Measurements from ENCODE around the gene DDX1.

DDX1 gene

GRCh38 chr2:15633043-15633970, 41.6 kb downstream of the DDX1 start:
- H3K9me2 ChIP-seq (replicated peaks; ENCODE audit: low read depth, low read length), result no peaks in the 10 kb centered on the region
- H3F3A ChIP-seq (ENCODE audit: low read depth), result no peaks in the 10 kb centered on the region
- peaks cover 71% of the 10 kb centered on the region for H3K36me3 ChIP-seq (ENCODE audit: insufficient read depth, low read length)
- no peaks in the 10 kb centered on the region for H4K20me1 ChIP-seq (ENCODE audit: insufficient read depth, low read length, poor library complexity, severe bottlenecking)
- no peaks in the 10 kb centered on the region for H3K4me1 ChIP-seq (ENCODE audit: insufficient read depth, low read length, poor library complexity, severe bottlenecking)
- no peak overlapping the region for H3K9ac ChIP-seq (ENCODE audit: low read depth, low read length, poor library complexity, severe bottlenecking)
- no peak overlapping the region for H3K4me2 ChIP-seq (ENCODE audit: low read depth, low read length, poor library complexity, severe bottlenecking)
- no peaks in the 10 kb centered on the region for H3K9me3 ChIP-seq (ENCODE audit: insufficient read depth, low read depth, low read length)
- no peak overlapping the region for H3K4me3 ChIP-seq (ENCODE audit: low read length, poor library complexity, severe bottlenecking)
- H3K27me3 ChIP-seq (ENCODE audit: insufficient read depth, low read length, poor library complexity, severe bottlenecking), result no peaks in the 10 kb centered on the region
- no peaks in the 10 kb centered on the region for H3K79me2 ChIP-seq (ENCODE audit: insufficient read depth, low read length)
- TF ChIP-seq CTCF (conservative IDR thresholded peaks at IDR 0.05; ENCODE audit: low read length) (no peak), EZH2phosphoT487 (IDR thresholded peaks at IDR 0.05; ENCODE audit: borderline replicate concordance) (no peak)
- no peak overlapping the region for H2AFZ ChIP-seq (ENCODE audit: low read length)

GRCh38 chr2:15633971-15634346, 42.3 kb downstream of the DDX1 start:
- TF ChIP-seq CTCF (conservative IDR thresholded peaks at IDR 0.05; ENCODE audit: low read length) (no peak), EZH2phosphoT487 (IDR thresholded peaks at IDR 0.05; ENCODE audit: borderline replicate concordance) (no peak)
- Histone ChIP-seq H3K4me2 (ENCODE audit: low read depth, low read length, poor library complexity, severe bottlenecking) (no peak overlapping the region), H3K4me1 (ENCODE audit: insufficient read depth, low read length, poor library complexity, severe bottlenecking) (no peaks in the 10 kb centered on the region), H3K9ac (ENCODE audit: low read depth, low read length, poor library complexity, severe bottlenecking) (no peak overlapping the region), H3K9me2 (replicated peaks; ENCODE audit: low read depth, low read length) (no peaks in the 10 kb centered on the region), H4K20me1 (ENCODE audit: insufficient read depth, low read length, poor library complexity, severe bottlenecking) (no peaks in the 10 kb centered on the region), H3K4me3 (ENCODE audit: low read length, poor library complexity, severe bottlenecking) (no peak overlapping the region), H3F3A (ENCODE audit: low read depth) (no peaks in the 10 kb centered on the region), H3K36me3 (ENCODE audit: insufficient read depth, low read length) (peaks cover 65% of the 10 kb centered on the region), H3K27me3 (ENCODE audit: insufficient read depth, low read length, poor library complexity, severe bottlenecking) (no peaks in the 10 kb centered on the region), H3K9me3 (ENCODE audit: insufficient read depth, low read depth, low read length) (no peaks in the 10 kb centered on the region), H3K79me2 (ENCODE audit: insufficient read depth, low read length) (no peaks in the 10 kb centered on the region), H2AFZ (ENCODE audit: low read length) (no peak overlapping the region)

- Histone ChIP-seq H3K4me3 (ENCODE audit: low read length, poor library complexity, severe bottlenecking) (no peak overlapping the region), H3K9ac (ENCODE audit: low read depth, low read length, poor library complexity, severe bottlenecking) (no peak overlapping the region), H3K4me1 (ENCODE audit: insufficient read depth, low read length, poor library complexity, severe bottlenecking) (peaks cover 3% of the 10 kb centered on the region), H3F3A (ENCODE audit: low read depth) (no peaks in the 10 kb centered on the region), H3K36me3 (ENCODE audit: insufficient read depth, low read length) (peaks cover 55% of the 10 kb centered on the region), H3K9me2 (replicated peaks; ENCODE audit: low read depth, low read length) (no peaks in the 10 kb centered on the region), H3K9me3 (ENCODE audit: insufficient read depth, low read depth, low read length) (no peaks in the 10 kb centered on the region), H3K79me2 (ENCODE audit: insufficient read depth, low read length) (no peaks in the 10 kb centered on the region), H2AFZ (ENCODE audit: low read length) (no peak overlapping the region), H3K4me2 (ENCODE audit: low read depth, low read length, poor library complexity, severe bottlenecking) (no peak overlapping the region), H4K20me1 (ENCODE audit: insufficient read depth, low read length, poor library complexity, severe bottlenecking) (no peaks in the 10 kb centered on the region), H3K27me3 (ENCODE audit: insufficient read depth, low read length, poor library complexity, severe bottlenecking) (no peaks in the 10 kb centered on the region)
- no peak for TF ChIP-seq EZH2phosphoT487 (IDR thresholded peaks at IDR 0.05; ENCODE audit: borderline replicate concordance)
- no peak for TF ChIP-seq CTCF (conservative IDR thresholded peaks at IDR 0.05; ENCODE audit: low read length)
Measured at GRCh38 chr2:15634846-15635490, 43.3 kb downstream of the DDX1 start.

All from Loucy (cell line).